Mesothelial cell of epicardium (in vitro differentiated cells): ENCODE measurements around the gene CLRN3. TPM values are rescaled to one million over a fixed set of nuclear protein-coding genes. Genes with fewer than 3 reads are reported as not detected.

ENCODE experiments used
- DNase-seq, 2 experiments: peaks; one replicate each; pipeline ENCODE4 v3.0.0; 2021; ENCODE audit warnings: low spot score in 2 of 2; ENCODE audit not compliant: unreplicated experiment in 2 of 2
- H3K27ac Mint-ChIP-seq: 2 replicates; pipeline ENCODE4 v1.8.0; 2021; ENCODE audit warnings: mixed read lengths
- H3K27me3 Mint-ChIP-seq: 2 replicates; pipeline ENCODE4 v1.8.0; 2021; ENCODE audit warnings: low read depth, mixed read lengths
- H3K36me3 Mint-ChIP-seq: 2 replicates; pipeline ENCODE4 v1.8.0; 2021; ENCODE audit warnings: mixed read lengths
- H3K4me1 Mint-ChIP-seq: 2 replicates; pipeline ENCODE4 v1.8.0; 2021; ENCODE audit warnings: mixed read lengths
- H3K4me3 Mint-ChIP-seq: 2 replicates; pipeline ENCODE4 v1.8.0; 2021; ENCODE audit warnings: mild to moderate bottlenecking, moderate library complexity, mixed read lengths
- H3K9me3 Mint-ChIP-seq: 2 replicates; pipeline ENCODE4 v1.8.0; 2021; ENCODE audit warnings: mixed read lengths
- total RNA-seq: library from RNA; stranded (reverse); gene quantifications from 3 replicates; pipeline ENCODE4 v1.2.1, GENCODE V29; 2021
- TF ChIP-seq, protein P1 (sequence below): fragments of 200-600 bp; sonication (generic); IDR thresholded peaks from one replicate; pipeline ENCODE4 v1.5.0; 2021; ENCODE audit warnings: antibody characterized with exemption; ENCODE audit not compliant: unreplicated experiment

The CLRN3 gene, protein sequence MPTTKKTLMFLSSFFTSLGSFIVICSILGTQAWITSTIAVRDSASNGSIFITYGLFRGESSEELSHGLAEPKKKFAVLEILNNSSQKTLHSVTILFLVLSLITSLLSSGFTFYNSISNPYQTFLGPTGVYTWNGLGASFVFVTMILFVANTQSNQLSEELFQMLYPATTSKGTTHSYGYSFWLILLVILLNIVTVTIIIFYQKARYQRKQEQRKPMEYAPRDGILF
- not detected in 3 replicates for total RNA-seq

- Mint-ChIP-seq H3K4me3 (no peak within 1 kb of the TSS), H3K27me3 (peaks cover 53% of the 10 kb centered on the region), H3K4me1 (peaks cover 1% of the 10 kb centered on the region), H3K27ac (no peak within 1 kb of the TSS), H3K9me3 (peaks cover 4% of the 10 kb centered on the region), H3K36me3 (no peaks in the 10 kb centered on the region)
- DNase-seq: no peak
- TF ChIP-seq, protein P1, sequence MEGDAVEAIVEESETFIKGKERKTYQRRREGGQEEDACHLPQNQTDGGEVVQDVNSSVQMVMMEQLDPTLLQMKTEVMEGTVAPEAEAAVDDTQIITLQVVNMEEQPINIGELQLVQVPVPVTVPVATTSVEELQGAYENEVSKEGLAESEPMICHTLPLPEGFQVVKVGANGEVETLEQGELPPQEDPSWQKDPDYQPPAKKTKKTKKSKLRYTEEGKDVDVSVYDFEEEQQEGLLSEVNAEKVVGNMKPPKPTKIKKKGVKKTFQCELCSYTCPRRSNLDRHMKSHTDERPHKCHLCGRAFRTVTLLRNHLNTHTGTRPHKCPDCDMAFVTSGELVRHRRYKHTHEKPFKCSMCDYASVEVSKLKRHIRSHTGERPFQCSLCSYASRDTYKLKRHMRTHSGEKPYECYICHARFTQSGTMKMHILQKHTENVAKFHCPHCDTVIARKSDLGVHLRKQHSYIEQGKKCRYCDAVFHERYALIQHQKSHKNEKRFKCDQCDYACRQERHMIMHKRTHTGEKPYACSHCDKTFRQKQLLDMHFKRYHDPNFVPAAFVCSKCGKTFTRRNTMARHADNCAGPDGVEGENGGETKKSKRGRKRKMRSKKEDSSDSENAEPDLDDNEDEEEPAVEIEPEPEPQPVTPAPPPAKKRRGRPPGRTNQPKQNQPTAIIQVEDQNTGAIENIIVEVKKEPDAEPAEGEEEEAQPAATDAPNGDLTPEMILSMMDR: no peak
Measured at GRCh38 chr10:127892743-127893142, at the start of gene CLRN3. Gene CLRN3, minus strand, starts transcription at chr10:127892941. Its CDS starts 157 bp downstream, at chr10:127892784.

GRCh38 chr10:127940866-127941640 is 48.3 kb upstream of the CLRN3 start:
- no peaks in the 10 kb centered on the region for H3K9me3 Mint-ChIP-seq
- no peak overlapping the region for H3K27ac Mint-ChIP-seq
- H3K36me3 Mint-ChIP-seq: no peaks in the 10 kb centered on the region
- TF ChIP-seq, protein P1: no peak
- H3K4me3 Mint-ChIP-seq: no peak overlapping the region
- H3K4me1 Mint-ChIP-seq: peaks cover 32% of the 10 kb centered on the region
- DNase-seq: no peak
- peaks cover 8% of the 10 kb centered on the region for H3K27me3 Mint-ChIP-seq

DNA sequence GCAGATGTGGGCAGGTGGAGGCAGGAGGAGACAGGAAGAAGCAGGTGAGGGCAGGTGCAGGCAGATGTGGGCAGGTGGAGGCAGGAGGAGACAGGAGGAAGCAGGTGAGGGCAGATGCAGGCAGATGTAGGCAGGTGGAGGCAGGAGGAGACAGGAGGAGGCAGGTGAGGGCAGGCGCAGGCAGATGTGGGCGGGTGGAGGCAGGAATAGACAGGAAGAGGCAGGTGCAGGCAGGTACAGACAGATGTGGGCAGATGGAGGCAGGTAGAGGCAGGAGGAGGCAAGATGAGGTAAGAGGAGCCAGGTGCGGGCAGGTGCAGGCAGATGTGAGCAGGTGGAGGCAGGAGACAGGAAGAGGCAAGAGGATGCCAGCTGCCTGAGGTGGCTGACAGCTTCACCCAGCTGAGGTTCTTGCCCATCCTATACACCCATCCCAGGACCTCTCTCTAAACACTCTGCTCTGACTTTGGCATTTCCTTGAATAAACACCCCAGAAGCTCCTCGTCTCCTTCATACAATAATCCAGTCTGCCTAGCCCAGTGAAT is 47.1 kb upstream of the CLRN3 start:
- peaks cover 8% of the 10 kb centered on the region for H3K27me3 Mint-ChIP-seq
- H3K36me3 Mint-ChIP-seq: no peaks in the 10 kb centered on the region
- H3K9me3 Mint-ChIP-seq: no peaks in the 10 kb centered on the region
- TF ChIP-seq, protein P1: no peak
- no peak overlapping the region for H3K4me3 Mint-ChIP-seq
- H3K27ac Mint-ChIP-seq: no peak overlapping the region
- peaks cover 21% of the 10 kb centered on the region for H3K4me1 Mint-ChIP-seq
- no peak for DNase-seq

- DNase-seq: no peak
- Mint-ChIP-seq H3K27me3 (peaks cover 8% of the 10 kb centered on the region), H3K4me1 (peaks cover 21% of the 10 kb centered on the region)
Measured at GRCh38 chr10:127937915-127938463, 45.2 kb upstream of the CLRN3 start.

GRCh38 chr10:127937069-127937468 is 44.3 kb upstream of the CLRN3 start:
- Mint-ChIP-seq H3K27ac (no peak overlapping the region), H3K27me3 (peaks cover 8% of the 10 kb centered on the region)

More at GRCh38 chr10:127937915-127938463, 45.2 kb upstream of the CLRN3 start:
- H3K27ac Mint-ChIP-seq: no peak overlapping the region
- no peaks in the 10 kb centered on the region for H3K36me3 Mint-ChIP-seq
- no peak overlapping the region for H3K4me3 Mint-ChIP-seq
- TF ChIP-seq, protein P1: no peak
- H3K9me3 Mint-ChIP-seq: peaks cover 2% of the 10 kb centered on the region

More at GRCh38 chr10:127937069-127937468, 44.3 kb upstream of the CLRN3 start:
- Mint-ChIP-seq H3K36me3 (no peaks in the 10 kb centered on the region), H3K4me1 (peaks cover 14% of the 10 kb centered on the region), H3K9me3 (peaks cover 4% of the 10 kb centered on the region), H3K4me3 (no peak overlapping the region)
- TF ChIP-seq, protein P1: no peak
- no peak for DNase-seq
